AML-193 (cell line): ENCODE results near the gene DCST1.

Experiments
- DNase-seq, 2 experiments: peaks; one replicate each; lab custom pipeline; 2025; lab: John Stamatoyannopoulos, UW

Gene DCST1

DNA sequence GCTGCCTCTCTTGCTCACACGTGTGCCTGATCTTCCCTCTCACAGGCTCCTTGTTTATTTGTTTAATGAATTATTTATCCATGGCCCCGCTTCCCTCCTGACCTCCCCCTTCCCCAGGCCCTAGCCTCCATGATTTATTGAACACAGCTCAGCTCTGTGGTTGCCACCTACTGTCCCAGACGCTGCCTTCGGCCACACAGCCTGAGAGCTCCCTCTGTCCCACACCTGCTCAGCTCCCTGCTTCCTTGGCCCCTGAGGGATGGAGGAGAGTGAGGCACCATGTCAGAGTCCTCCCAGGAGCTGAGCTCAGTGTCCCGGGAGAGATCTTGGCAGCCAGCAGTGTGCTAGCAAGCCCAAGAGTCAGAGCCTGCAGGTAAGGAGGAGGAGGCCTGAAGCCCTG, 41.9 kb downstream of the DCST1 start:
- DNase-seq, result no peak

DNA sequence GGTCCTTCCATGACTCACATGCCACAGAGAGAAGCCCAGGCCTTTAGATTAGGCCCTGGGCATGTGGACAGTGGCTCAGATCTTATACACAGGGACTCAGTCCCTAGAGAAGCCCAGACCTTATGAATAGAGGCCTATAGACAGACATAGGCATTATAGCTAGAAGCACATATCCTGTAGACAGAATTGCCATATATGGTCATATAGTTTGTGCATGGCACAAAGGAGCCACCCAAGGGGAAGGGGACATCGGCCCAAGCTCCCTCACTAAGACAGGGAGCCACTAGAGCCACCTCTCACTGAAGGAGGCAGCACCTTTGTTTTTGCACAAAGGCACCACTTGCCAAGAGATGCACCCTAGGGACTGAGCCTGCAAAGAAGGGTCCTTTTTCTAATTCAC, 42.7 kb downstream of the DCST1 start:
- no peak for DNase-seq

DNA sequence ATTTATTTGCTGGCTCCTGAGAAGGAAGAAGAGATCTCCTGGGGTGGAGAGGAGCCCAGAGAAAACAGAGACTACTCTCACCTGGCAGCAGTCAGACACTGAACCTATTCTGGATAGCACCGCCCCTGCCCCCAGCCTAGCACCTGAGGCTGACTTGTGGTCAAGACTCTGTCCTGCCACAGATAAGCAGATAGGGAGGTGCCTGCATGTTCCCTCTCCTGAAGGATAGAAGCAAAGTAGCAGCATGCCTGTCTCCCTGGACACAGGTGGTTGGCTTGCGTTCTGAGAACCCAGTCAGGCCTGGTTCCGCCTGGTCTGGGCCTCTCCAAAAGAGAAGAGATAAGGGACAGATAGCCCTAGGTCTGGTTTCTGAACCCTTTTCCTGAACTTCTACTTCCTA, 43.7 kb downstream of the DCST1 start:
- no peak for DNase-seq

DNA sequence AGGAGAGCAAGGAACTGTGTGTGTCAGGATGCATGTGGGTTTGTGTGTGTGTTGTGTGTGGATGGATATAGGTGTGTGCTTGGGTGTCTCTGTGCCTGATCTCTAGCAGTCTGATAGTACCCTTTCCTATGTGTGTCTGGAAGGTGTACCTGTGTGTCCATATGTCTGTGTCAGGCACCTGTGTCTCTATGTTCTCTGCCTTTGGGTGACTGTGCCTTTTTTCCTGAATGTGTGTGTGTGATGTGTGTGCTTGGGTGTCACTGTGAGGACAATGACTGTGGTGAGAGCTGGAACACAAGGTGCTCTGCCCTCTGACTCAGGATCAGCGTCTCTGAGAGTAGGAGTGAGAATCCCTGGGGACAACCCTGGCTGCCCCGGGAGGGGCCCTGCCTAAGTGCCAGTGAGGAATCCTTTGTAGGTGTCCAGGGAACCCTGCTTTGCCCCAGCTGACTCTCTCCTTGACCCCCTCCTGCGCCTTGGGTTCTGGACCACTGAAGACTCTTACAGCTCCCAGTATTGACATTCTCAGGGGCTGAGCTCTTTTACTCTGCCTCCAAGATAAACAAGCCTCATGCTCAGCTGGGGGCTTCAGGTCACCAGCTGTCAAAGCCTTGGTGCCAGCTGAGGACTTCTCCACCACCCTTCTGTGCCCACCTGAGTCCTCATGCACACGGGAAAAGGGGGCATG, 44.3 kb downstream of the DCST1 start:
- DNase-seq, result no peak

DNA sequence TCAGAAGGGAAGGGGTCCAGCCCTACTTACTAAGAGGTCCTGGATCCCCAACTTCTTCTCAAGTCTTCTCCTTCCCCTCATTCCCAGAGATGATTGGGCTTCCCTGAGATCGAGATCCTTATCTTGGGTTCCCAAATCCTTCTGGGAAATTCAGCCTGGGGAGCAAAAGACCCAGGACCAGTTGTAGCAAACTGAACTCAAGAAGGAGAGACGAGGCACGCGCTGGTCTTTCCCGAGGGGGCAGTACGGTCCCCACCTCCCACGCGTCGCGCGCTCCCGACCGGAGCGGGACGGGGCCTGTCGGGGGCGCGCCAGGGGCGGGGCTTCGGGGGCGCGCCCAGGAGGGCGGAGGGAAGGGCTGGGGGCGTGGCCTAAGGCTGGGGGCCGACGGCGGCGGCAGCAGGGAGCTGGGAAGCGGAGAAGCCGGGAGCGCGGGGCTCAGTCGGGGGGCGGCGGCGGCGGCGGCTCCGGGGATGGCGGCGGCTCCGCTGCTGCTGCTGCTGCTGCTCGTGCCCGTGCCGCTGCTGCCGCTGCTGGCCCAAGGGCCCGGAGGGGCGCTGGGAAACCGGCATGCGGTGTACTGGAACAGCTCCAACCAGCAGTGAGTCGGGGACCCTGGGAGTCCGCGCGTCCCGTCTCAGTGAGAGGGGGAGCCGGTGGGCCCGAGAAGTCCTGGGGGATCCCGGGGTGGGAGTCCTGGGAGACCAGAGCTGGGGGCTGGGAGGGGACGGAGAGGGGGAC, 45.0 kb downstream of the DCST1 start, which contains the start of gene EFNA3:
EFNA3 (plus strand) TSS at position 369 of the 741 bp plus-strand sequence; CDS start at position 474, 105 bp downstream.
- DNase-seq, result no peak

DNA sequence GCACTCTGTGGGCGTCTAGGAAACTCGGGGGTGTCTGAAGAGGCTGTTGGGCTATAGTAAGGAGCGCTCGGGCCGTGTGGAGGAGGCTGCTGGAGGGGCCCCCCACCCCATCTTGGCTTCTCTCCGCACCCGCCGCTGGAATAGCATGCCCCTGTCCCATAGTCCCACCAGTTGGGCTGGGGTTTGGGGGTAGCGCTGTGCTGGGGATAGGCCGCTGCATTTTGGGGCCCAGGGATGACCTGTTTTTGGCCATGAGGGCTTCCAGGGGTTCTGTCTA, 45.5 kb downstream of the DCST1 start:
- no peak for DNase-seq

DNA sequence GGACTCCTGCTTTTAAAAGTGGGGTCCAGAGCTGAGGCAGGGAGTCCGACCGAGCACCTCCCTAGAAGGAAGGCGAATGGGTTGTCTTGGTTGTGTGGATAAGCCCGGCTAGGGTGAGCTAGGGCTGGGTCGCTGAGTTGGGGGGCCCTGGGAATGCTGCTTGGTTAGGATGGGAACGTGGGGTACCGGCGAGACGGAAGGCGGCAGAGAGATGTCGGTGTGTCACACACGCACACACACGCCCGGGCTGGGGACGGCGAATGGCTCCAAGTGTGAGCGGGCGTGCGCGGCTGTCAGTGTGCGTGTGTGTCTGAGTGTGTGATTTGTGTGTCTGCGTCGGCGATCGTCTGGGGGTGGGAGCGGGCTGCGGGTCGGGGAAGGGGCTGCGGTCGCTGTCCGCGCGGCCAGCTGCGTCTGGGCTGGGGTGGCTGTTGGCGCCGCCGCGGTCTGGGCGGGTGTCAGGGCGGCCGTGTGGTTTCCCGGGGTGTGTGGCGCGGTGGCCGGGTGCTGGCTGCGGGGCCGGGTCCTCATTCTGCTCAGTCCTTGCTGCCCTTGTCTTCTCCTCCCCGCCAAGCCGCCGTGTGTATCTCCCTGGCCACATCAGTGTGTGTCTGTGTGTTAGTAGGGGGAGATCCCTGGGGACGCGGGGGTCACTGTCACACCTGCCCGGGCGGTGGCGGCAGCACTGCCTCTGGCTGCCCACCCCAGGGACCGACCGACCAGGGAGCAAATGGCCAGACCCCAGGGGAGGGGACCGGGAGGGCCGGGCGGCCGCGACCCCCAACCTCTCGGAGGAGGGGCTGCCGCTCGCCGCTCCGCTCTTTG, 46.1 kb downstream of the DCST1 start:
- no peak for DNase-seq

DNA sequence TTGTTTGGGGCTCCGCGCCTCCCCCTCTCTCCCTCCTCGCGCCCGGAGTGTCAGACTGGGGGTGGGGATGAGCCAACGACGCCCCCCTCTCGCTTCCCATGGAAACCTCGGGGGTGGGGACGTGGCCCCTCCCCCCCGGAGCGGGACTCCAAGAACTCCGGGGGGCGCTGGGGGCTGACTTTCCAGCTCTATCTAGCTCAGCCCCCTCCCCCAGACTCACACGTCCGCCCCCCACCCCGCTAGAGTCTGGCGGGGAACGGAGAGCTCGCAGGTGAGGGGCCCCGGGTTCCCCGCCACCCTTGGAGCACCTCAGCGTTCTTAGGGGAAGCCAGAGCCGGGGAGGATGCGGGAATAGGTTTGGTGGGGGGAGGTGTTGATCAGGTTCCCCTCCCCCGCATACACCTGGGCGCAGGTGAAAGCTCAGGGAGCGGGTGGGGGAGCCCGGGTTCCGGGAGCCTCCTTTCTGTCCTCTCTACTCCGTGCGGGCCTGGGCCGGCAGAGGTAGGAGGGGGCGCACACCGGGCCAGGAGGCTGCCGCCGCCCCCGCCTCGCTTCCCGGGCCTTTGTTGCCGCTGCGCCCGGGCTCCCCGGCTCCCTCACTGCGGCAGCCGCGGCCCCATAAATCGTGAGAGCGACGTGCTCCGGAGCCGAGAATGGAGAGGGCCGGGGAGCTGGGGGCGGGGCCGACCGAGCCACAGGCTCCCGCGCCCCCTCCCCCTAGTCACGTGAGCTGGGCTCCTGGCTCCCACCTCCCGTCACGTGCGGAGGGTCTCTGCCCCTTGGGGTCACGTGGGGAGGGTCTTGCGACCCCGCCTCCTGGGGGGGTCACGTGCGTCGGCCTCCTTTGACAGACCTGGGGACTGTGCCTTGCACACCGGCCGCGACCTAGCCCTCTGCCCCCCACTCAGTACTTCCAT, 46.9 kb downstream of the DCST1 start:
- no peak for DNase-seq

DNA sequence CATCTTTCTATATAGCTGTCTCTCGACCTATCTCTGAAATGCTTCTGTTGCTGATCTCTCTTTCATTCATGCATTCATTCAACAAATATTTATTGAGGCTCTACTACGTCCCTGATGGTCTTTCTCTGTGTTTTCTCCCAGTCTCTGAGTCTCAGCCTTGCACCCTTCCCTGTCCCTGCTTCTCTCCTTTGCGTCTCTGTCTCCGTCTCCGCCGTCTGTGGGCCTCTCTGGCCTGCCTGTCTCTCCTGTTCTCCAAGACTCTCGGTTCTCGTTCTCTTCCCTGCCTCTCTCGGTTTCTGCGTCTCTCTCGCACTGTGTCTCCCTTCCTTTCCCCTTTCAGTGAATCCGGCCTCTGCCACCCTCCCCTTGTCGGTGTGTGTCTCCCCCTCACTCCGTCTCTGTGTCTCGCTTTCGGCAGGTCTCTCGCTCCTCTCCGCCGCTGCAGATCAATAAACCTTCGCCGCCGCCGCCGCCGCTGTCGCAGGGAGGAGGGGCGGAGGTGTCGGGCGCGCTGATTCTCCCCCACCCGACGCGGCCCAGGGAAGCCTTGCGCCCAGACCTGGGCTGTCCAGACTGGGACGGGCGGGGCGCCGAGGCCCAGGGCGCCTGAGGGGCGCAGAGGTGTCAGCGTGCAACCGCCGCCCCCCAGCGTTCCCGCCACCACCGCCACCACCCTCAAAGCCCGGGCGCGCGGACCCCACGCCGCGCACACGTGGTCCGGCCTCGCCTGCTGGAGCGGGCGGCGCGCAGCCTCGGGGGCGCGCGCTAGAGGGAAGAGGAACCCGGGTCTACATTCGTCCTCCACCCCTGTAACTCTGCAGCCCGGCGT, 48.1 kb downstream of the DCST1 start:
- no peak for DNase-seq

DNA sequence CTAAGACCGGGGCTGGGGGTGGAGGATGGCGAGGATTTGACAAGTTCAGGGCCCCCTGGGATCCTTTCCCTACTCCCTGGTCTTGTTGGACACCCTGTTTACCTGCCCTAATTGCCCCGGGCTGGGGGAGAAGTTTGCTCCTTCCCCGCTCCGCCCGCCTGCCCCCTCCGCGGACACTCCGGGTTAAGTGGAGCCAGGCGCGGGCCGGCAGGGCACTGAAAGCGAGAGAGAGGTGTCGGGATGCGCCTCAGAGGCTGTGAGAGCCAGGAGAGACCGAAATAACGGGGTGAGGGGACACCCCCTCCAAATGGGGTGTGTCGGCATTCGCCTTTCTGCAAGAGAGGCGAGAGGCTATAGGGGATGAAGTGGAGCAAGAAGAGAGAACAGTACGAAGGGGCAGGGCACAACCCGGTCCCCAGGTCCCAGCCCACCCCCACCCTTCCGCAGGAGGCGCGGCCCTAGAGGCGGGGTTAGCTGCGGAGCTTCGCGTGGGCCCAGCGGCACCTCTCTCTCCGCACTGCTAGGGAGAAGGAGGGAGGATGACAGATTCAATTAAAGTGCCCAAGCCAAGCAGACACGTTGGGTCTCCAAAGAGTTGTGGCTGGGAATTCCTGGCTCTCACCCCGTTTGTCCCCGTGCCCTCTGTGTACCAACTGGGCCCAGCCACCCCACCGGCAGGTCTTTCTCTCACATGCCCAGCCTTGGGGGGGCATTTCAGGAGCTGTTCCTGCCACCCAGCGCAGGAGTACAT, 48.9 kb downstream of the DCST1 start:
- DNase-seq, result no peak

DNA sequence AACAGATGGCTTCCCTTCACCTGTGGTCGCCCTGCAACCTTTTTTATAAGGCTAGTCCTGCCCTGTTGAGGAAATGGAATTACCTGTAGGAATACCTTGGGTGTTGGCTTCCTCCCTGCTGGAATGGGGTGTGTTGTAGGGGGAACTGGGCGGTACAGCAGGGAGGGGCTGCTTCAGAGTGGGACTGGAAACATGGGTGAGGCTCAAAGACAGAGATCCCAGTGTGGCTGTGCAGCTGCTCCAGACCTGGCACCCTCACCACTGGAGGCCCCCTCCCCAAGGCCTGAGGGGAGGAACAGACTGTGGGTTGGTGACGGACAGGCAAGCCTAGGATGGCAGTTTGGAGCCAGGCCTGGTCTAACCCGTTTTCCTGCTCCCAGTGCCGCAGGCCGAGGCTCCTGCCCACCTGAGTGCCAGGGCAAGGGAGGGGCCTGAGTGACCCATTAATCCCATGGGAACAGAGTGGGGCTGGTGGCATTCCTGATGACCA, 49.5 kb downstream of the DCST1 start:
- no peak for DNase-seq

DNA sequence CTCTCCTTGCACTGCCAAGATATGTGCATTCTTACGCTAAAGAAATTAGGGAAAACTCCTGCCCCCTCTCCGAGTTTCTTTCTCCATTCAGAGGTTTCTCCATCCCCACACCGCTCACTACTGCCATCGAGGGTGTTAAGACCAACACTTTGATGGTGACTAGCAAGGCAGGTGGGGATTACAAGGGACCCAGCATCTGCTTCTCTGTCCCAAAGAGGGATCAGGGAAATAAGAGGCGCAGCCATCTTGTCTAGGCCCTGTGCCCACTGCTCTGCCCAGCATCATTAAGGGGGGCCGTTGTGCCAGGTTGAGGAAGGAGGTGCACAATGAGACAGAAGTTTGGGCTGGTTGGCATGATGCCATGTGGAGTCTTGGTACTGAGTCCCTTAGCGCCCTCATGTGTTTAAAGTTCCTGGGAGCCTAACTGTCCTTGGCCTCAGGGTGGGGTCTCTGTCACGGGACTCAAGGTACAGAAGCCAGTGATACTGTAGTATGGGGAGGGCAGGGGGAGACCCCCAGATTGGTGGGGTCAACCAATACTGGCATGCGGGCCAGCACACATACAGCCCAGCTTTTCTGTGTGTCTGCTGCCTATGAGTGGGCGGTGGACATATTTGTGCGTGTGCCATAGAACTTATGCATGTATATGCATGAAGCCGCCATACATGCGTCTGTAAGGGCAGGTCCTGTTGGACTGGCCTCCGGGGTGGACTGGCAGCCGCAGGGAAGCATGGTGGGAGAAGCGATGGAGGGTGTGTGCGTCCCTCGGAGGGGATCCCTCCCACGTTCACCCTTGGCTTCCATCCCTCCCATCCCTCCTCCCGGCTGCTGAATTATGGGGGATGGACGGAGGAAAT, 50.5 kb downstream of the DCST1 start:
- peak; percentile 23 to 35 for DNase-seq

DNA sequence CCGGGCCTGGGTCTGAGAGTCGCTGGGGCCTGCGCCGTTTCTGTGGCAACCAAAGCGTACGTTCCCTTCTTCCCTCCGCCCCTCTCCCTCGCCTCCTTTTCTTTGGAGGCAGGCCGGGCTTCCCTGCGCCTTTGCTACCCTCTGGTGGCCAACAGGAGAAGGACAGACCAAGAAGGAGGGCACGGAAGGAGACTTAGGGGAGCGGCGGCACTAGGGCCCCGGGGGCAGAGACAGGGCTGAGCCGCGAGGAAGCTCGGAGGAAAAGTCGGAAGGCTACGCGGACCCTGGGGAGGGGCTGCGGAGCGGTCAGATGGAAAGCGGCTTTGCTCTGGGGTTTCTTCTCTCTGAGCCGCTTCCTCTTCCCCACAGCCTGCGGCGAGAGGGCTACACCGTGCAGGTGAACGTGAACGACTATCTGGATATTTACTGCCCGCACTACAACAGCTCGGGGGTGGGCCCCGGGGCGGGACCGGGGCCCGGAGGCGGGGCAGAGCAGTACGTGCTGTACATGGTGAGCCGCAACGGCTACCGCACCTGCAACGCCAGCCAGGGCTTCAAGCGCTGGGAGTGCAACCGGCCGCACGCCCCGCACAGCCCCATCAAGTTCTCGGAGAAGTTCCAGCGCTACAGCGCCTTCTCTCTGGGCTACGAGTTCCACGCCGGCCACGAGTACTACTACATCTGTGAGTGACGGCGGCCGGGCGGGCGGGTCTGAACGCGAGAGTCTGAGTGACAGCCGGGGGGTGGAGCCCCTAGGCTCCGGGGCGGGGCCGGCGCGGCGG, 51.3 kb downstream of the DCST1 start:
- peak; percentile 88 to 93 for DNase-seq

DNA sequence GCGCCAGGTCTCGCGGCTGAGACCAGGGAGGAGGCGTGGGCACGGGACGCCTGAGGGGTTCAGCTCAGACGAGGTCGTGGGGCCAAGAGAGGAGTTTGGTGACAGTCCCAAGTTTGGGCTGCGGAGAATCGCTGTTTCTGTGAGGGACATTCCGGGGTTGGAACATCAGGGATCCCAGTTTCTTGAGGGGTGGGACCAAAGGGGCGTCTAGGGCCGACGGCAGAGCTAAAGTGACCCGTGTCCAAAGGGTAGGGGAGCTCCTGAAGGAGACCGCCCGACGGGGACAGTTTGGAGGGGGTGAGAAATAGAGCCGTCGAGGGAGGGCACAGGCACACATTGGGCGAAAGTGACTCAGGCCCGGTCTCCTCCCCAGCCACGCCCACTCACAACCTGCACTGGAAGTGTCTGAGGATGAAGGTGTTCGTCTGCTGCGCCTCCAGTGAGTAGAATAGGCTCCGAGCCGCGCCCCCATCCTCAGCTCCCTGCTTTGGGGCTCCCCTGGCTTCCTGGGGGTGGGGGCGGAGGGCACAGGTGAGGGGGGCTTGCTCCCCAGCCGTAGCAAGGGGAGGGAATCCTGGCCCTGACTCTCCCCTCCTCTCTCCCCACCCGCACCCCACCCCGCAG, 52.0 kb downstream of the DCST1 start:
- no peak for DNase-seq

DNA sequence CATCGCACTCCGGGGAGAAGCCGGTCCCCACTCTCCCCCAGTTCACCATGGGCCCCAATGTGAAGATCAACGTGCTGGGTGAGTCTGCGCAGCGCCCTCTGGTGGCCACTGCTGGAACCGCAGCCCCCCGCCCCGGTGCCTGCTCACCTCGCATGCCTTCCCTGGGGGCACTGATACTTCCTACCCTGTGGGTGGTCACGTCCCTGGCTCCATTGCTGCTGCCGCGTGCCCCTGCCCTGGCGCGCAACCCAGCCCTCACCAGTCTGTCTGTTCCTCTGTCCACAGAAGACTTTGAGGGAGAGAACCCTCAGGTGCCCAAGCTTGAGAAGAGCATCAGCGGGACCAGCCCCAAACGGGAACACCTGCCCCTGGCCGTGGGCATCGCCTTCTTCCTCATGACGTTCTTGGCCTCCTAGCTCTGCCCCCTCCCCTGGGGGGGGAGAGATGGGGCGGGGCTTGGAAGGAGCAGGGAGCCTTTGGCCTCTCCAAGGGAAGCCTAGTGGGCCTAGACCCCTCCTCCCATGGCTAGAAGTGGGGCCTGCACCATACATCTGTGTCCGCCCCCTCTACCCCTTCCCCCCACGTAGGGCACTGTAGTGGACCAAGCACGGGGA, 52.6 kb downstream of the DCST1 start:
- peak; percentile 25 to 29 for DNase-seq

DNA sequence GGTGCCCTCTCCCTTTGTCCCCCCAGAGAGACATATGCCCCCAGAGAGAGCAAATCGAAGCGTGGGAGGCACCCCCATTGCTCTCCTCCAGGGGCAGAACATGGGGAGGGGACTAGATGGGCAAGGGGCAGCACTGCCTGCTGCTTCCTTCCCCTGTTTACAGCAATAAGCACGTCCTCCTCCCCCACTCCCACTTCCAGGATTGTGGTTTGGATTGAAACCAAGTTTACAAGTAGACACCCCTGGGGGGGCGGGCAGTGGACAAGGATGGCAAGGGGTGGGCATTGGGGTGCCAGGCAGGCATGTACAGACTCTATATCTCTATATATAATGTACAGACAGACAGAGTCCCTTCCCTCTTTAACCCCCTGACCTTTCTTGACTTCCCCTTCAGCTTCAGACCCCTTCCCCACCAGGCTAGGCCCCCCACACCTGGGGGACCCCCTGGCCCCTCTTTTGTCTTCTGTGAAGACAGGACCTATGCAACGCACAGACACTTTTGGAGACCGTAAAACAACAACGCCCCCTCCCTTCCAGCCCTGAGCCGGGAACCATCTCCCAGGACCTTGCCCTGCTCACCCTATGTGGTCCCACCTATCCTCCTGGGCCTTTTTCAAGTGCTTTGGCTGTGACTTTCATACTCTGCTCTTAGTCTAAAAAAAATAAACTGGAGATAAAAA, 53.4 kb downstream of the DCST1 start:
- DNase-seq, result no peak
